ENCODE results near the gene KRT5. TPM values are rescaled to one million over a fixed set of nuclear protein-coding genes. Genes with fewer than 3 reads are reported as not detected.

KRT5 gene
- total RNA-seq, 1 experiment from 2014 or later = 3,552 TPM

DNA sequence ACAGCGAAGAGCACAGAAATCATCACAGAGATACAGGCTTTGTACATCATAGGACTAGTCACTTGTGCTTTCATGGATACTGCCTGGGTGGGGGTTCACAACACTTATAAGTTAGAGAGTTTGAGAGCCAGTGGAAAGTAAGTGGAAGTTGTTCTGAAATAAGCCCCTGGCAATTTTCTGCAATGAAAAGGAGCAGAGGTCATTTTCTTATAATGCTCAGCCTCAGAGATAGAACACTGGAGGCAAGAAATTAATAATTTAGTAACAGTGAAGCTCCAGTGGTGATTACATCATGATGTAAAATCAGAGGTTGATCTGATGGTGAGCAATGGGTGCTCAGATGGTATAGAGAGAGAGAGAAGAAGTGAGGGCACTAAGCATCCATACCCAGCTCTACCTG lies 33.0 kb downstream of the KRT5 start:
- H3K9me3 Mint-ChIP-seq (ENCODE audit: unreplicated experiment) = no peaks in the 10 kb centered on the region
- peak overlapping the region; percentile 93 for H3K4me3 Mint-ChIP-seq (ENCODE audit: unreplicated experiment)
- POLR2A ChIA-PET = interaction anchor here (0.6 to 28.5 kb wide), 10 partner anchors 8 to 418 kb away, joined by 3 to 1235 read pairs (median 4); partner anchors contain the start of genes ATG101, KRT5, KRT6A and KRT6B
- H3K4me1 Mint-ChIP-seq (ENCODE audit: insufficient read depth, unreplicated experiment) = peaks cover 20% of the 10 kb centered on the region
- CTCF ChIA-PET = interaction anchor here (0.7 to 3.4 kb wide), 2 partner anchors 20 to 95 kb away, joined by 4 to 19 read pairs; no protein-coding TSS in a partner anchor
- no peaks in the 10 kb centered on the region for H3K27me3 Mint-ChIP-seq (ENCODE audit: insufficient read depth, unreplicated experiment)
- DNase-seq (ENCODE audit: unreplicated experiment) = no peak
- BruUV-seq (replicated peaks) = TSS peak; percentile 19
- peaks cover 60% of the 10 kb centered on the region for H3K36me3 Mint-ChIP-seq (ENCODE audit: insufficient read depth, unreplicated experiment)
- intact Hi-C loops (cut with micrococcal nuclease) = no loop called here
- TF ChIP-seq, protein P1, sequence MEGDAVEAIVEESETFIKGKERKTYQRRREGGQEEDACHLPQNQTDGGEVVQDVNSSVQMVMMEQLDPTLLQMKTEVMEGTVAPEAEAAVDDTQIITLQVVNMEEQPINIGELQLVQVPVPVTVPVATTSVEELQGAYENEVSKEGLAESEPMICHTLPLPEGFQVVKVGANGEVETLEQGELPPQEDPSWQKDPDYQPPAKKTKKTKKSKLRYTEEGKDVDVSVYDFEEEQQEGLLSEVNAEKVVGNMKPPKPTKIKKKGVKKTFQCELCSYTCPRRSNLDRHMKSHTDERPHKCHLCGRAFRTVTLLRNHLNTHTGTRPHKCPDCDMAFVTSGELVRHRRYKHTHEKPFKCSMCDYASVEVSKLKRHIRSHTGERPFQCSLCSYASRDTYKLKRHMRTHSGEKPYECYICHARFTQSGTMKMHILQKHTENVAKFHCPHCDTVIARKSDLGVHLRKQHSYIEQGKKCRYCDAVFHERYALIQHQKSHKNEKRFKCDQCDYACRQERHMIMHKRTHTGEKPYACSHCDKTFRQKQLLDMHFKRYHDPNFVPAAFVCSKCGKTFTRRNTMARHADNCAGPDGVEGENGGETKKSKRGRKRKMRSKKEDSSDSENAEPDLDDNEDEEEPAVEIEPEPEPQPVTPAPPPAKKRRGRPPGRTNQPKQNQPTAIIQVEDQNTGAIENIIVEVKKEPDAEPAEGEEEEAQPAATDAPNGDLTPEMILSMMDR (IDR thresholded peaks at IDR 0.05; ENCODE audit: unreplicated experiment) = no peak
- H3K27ac Mint-ChIP-seq (ENCODE audit: low read depth, unreplicated experiment) = peak overlapping the region; percentile 50

DNA sequence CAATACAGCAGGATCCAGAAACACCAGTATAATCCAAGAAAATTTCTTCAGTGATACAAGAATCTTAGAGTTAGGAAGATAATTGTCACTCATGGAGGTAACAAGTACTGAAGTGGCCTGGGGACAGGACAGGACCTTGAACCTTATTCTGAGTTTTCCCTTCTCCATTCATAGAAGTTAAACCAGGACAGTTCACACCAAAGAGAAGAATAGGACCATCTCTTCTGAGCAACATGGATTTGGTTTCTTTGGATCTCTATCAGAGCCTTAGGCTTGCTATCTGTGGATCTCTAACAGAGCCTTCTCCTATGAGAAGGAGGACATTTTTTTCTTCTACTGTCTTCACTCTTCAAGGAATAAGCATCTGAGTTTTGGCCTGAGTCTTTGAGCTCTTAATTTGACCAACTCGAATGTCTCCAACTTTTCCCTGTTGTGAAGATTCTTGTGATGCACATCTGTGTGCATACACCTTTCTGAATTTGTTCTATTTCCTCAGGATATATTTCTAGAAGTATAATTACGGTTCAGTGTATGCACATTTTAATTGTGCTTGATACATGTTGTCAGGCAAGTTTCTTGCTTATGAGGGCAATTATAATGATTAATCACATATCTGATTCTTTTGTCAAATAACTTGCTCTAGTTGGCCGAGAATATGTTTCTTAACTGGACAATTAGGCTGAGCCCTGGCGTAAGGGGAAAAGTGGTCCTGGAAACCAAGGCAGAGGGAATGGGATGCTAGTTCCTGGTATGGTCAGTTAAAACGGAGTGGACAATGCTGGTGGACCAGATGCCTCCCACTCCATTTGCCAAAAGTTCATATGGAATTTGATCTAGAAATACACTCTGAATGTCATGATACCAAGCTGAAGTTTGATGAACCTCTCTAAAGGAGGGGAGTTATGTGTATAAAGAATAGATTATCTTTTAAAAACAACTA lies 33.8 kb downstream of the KRT5 start:
- TF ChIP-seq, protein P1 (IDR thresholded peaks at IDR 0.05; ENCODE audit: unreplicated experiment) = no peak
- Mint-ChIP-seq H3K36me3 (ENCODE audit: insufficient read depth, unreplicated experiment) (peaks cover 52% of the 10 kb centered on the region), H3K27ac (ENCODE audit: low read depth, unreplicated experiment) (peak overlapping the region; percentile 50), H3K4me1 (ENCODE audit: insufficient read depth, unreplicated experiment) (peaks cover 19% of the 10 kb centered on the region), H3K27me3 (ENCODE audit: insufficient read depth, unreplicated experiment) (no peaks in the 10 kb centered on the region), H3K4me3 (ENCODE audit: unreplicated experiment) (peak overlapping the region; percentile 21), H3K9me3 (ENCODE audit: unreplicated experiment) (no peaks in the 10 kb centered on the region)
- intact Hi-C loops (cut with micrococcal nuclease) = no loop called here
- ChIA-PET POLR2A (interaction anchor here (0.6 to 28.5 kb wide), 13 partner anchors 9 to 343 kb away, joined by 3 to 1235 read pairs (median 5); partner anchors contain the start of genes KRT5, KRT6A, KRT6B and KRT6C), CTCF (interaction anchor here (0.6 to 3.4 kb wide), 3 partner anchors 13 to 495 kb away, joined by 3 to 19 read pairs (median 3); no protein-coding TSS in a partner anchor)
- BruUV-seq (replicated peaks) = no TSS peak
- peak; percentile 29 for DNase-seq (ENCODE audit: unreplicated experiment)

DNA sequence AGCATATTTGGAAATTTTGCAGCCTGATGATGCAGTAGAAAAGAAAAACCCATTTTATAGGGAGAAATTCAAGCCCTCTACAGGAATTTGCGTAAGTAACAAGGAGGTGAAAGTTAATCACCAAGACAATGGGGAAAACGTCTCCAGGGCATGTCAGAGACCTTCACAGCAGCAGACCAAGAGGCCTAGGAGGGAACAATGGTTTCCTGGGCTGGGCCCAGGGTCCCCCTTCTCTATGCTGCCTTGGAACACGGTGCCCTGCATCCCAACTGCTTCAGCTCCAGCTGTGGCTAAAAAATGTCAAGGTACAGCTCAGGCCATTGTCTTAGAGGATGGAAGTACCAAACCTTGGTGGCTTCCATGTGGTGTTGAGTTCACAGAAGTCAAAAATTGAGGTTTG lies 40.1 kb downstream of the KRT5 start:
- H3K27me3 Mint-ChIP-seq (ENCODE audit: insufficient read depth, unreplicated experiment) = no peaks in the 10 kb centered on the region
- CTCF ChIA-PET = interaction anchor here (1.0 kb wide), 1 partner anchor 26 kb away, joined by 3 read pairs; no protein-coding TSS in a partner anchor
- POLR2A ChIA-PET = interaction anchor here (8.5 to 28.5 kb wide), 2 partner anchors 15 to 33 kb away, joined by 117 to 1235 read pairs; partner anchors contain the start of genes KRT5 and KRT6A
- H3K4me1 Mint-ChIP-seq (ENCODE audit: insufficient read depth, unreplicated experiment) = no peaks in the 10 kb centered on the region
- no peak overlapping the region for H3K4me3 Mint-ChIP-seq (ENCODE audit: unreplicated experiment)
- TF ChIP-seq, protein P1 (IDR thresholded peaks at IDR 0.05; ENCODE audit: unreplicated experiment) = no peak
- no TSS peak for BruUV-seq (replicated peaks)
- no peak overlapping the region for H3K27ac Mint-ChIP-seq (ENCODE audit: low read depth, unreplicated experiment)
- intact Hi-C loops (cut with micrococcal nuclease) = no loop called here
- no peak for DNase-seq (ENCODE audit: unreplicated experiment)
- H3K9me3 Mint-ChIP-seq (ENCODE audit: unreplicated experiment) = peaks cover 12% of the 10 kb centered on the region
- H3K36me3 Mint-ChIP-seq (ENCODE audit: insufficient read depth, unreplicated experiment) = no peaks in the 10 kb centered on the region

DNA sequence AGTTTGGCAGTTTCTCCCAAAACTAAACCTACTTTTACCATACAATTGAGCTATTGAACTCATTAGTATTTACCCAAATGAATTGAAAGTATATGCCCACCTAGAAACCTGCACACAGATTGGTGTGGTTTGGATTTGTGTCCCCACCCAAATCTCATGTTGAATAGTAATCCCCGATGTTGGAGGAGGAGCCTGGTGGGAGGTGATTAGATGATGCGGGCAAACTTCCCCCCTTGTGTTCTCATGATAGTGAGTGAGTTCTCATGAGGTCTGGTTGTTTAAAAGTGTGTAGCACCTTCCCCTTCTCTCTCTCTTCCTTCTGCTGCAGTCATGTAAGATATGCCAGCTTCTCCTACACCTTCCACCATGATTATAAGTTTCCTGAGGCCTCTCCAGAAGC lies 42.5 kb downstream of the KRT5 start:
- DNase-seq (ENCODE audit: unreplicated experiment) = no peak
- Mint-ChIP-seq H3K27me3 (ENCODE audit: insufficient read depth, unreplicated experiment) (no peaks in the 10 kb centered on the region), H3K27ac (ENCODE audit: low read depth, unreplicated experiment) (no peak overlapping the region), H3K9me3 (ENCODE audit: unreplicated experiment) (peaks cover 12% of the 10 kb centered on the region), H3K36me3 (ENCODE audit: insufficient read depth, unreplicated experiment) (no peaks in the 10 kb centered on the region), H3K4me3 (ENCODE audit: unreplicated experiment) (no peak overlapping the region), H3K4me1 (ENCODE audit: insufficient read depth, unreplicated experiment) (no peaks in the 10 kb centered on the region)
- TF ChIP-seq, protein P1 (IDR thresholded peaks at IDR 0.05; ENCODE audit: unreplicated experiment) = no peak
- no TSS peak for BruUV-seq (replicated peaks)
- ChIA-PET POLR2A (interaction anchor here (0.6 to 1.7 kb wide), 6 partner anchors 9 to 320 kb away, joined by 3 to 5 read pairs (median 3); partner anchors contain the start of gene KRT6A), CTCF (interaction anchor here (0.6 to 2.0 kb wide), 3 partner anchors 84 to 104 kb away, joined by 3 to 11 read pairs (median 3); no protein-coding TSS in a partner anchor)
- intact Hi-C loops (cut with micrococcal nuclease) = no loop called here

All from MCF 10A (cell line).